GM21529 (cell line): Measurements from ENCODE around the gene ANKS3.

Experiments used
- ATAC-seq: cut with Tn5 transposase; IDR thresholded peaks from one replicate; pipeline ENCODE4 v1.9.1; 2021; ENCODE audit not compliant: unreplicated experiment

The ANKS3 gene

GRCh38 chr16:4734063-4734729 is at the start of gene ANKS3, which contains the start of gene DNAAF8:
Gene ANKS3 (minus strand): TSS chr16:4734271. CDS start chr16:4730149, 4,122 bp downstream.
Gene DNAAF8 (plus strand): TSS chr16:4734537. CDS start chr16:4736515, 1,978 bp downstream.
- peak; percentile 74 for ATAC-seq

- ATAC-seq: no peak
These were observed 49.3 kb upstream of the ANKS3 start for GRCh38 chr16:4783251-4783950.

- no peak for ATAC-seq
These were observed 46.2 kb upstream of the ANKS3 start for GRCh38 chr16:4780235-4780634.

- ATAC-seq: no peak
These were observed 44.0 kb upstream of the ANKS3 start for GRCh38 chr16:4778050-4778392.

- no peak for ATAC-seq
These were observed 43.4 kb upstream of the ANKS3 start for GRCh38 chr16:4777339-4778049.

GRCh38 chr16:4776141-4776705 is 42.2 kb upstream of the ANKS3 start:
- no peak for ATAC-seq

GRCh38 chr16:4775005-4775404 is 40.9 kb upstream of the ANKS3 start:
- no peak for ATAC-seq

GRCh38 chr16:4772351-4772750 is 38.3 kb upstream of the ANKS3 start:
- ATAC-seq: no peak

GRCh38 chr16:4771646-4772045 is 37.6 kb upstream of the ANKS3 start:
- no peak for ATAC-seq

GRCh38 chr16:4769306-4769638 is 35.2 kb upstream of the ANKS3 start:
- ATAC-seq: no peak

GRCh38 chr16:4768549-4769305 is 34.7 kb upstream of the ANKS3 start:
- peak; percentile 67 for ATAC-seq

GRCh38 chr16:4767872-4768548 is 33.9 kb upstream of the ANKS3 start:
- ATAC-seq: no peak

GRCh38 chr16:4766875-4767628 is 33.0 kb upstream of the ANKS3 start, which contains the start of gene ZNF500:
Gene ZNF500 (minus strand): TSS chr16:4767162. CDS start chr16:4765978, 1,184 bp downstream.
- peak; percentile 83 for ATAC-seq

GRCh38 chr16:4765511-4766474 is 31.7 kb upstream of the ANKS3 start:
- ATAC-seq: no peak

GRCh38 chr16:4763791-4764190 is 29.7 kb upstream of the ANKS3 start:
- ATAC-seq: no peak

- no peak for ATAC-seq
These were observed 28.1 kb upstream of the ANKS3 start for GRCh38 chr16:4762205-4762604.

GRCh38 chr16:4760221-4760910 is 26.3 kb upstream of the ANKS3 start:
- no peak for ATAC-seq

GRCh38 chr16:4755687-4756086 is 21.6 kb upstream of the ANKS3 start:
- no peak for ATAC-seq
